Measurements from ENCODE around the gene AIF1L. TPM values are rescaled to one million over a fixed set of nuclear protein-coding genes. Genes with fewer than 3 reads are reported as not detected.

AIF1L gene
- total and polyA plus RNA-seq, 2 of the 4 experiments (the other 2 are of a cell fraction): 0.18 to 0.19 TPM

DNA sequence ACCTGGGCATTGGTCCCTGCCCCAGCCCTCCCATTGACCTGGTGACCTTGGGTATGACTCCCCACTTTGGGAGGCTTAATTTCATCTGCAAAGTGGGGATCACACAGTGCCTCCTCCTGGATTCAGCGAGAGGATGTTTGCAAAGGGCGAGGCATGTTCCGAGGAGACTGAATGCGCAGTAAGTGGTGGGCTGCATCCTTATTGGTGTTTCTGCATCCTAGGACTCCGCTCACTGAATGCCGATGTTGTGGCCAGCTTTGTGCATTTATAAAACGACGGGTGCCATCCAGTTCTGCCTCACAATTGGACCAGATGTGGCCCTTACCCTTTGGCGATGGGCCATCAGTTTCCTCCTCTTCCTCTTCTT is 23.5 kb upstream of the AIF1L start:
- H3K14ac ChIP-seq (replicated peaks; ENCODE audit: low read depth, low read length): no peak overlapping the region
- POLR2A ChIA-PET (ENCODE audit: unreplicated experiment): no interaction called here
- H3K4ac ChIP-seq (ENCODE audit: low read depth, low read length): no peak overlapping the region
- no peak for DNase-seq
- H2AK5ac ChIP-seq (ENCODE audit: low read depth, low read length): no peak overlapping the region
- no peak overlapping the region for H2BK20ac ChIP-seq (ENCODE audit: low read depth, low read length)
- H4K91ac ChIP-seq (ENCODE audit: insufficient read depth, low read depth, low read length): no peak overlapping the region
- H3K79me1 ChIP-seq (ENCODE audit: low read depth in 1 of 2, low read length in 2 of 2): no peaks in the 10 kb centered on the region
- intact Hi-C loops (cut with micrococcal nuclease): no loop called here
- H3K23ac ChIP-seq (ENCODE audit: low read depth, low read length): no peak overlapping the region
- no peak overlapping the region for H4K5ac ChIP-seq (ENCODE audit: low read depth, low read length)
- CTCF ChIA-PET: no interaction called here
- H3K9me1 ChIP-seq (ENCODE audit: insufficient read depth, low read length): no peaks in the 10 kb centered on the region
- no peaks in the 10 kb centered on the region for H4K20me1 ChIP-seq (ENCODE audit: insufficient read depth, low read length)
- H3K27ac ChIP-seq (ENCODE audit: insufficient read depth, low read length): no peak overlapping the region
- ATAC-seq (ENCODE audit: low read depth): no peak
- H3K4me1 ChIP-seq (ENCODE audit: control insufficient read depth, insufficient read depth, low read length): no peaks in the 10 kb centered on the region
- H3K4me2 ChIP-seq (ENCODE audit: low read depth, low read length): no peak overlapping the region
- in situ Hi-C loops (cut with MboI; ENCODE audit: low sequenced_read_pairs): no loop called here
- no peak overlapping the region for H2AFZ ChIP-seq (replicated peaks; ENCODE audit: low read length, poor library complexity)
- no peaks in the 10 kb centered on the region for H3K9me3 ChIP-seq (ENCODE audit: control insufficient read depth, insufficient read depth, low read length)
- no peak overlapping the region for H2AK9ac ChIP-seq (replicated peaks; ENCODE audit: low read depth, low read length, poor library complexity)
- H4K8ac ChIP-seq (ENCODE audit: low read depth in 2 of 2, low read length in 2 of 2): no peak overlapping the region
- no peak overlapping the region for H2BK15ac ChIP-seq (ENCODE audit: low read depth, low read length)
- H3K9ac ChIP-seq (ENCODE audit: low read depth, low read length): no peak overlapping the region
- no peak overlapping the region for H3K18ac ChIP-seq (ENCODE audit: low read depth, low read length)
- no peak overlapping the region for H2BK120ac ChIP-seq (ENCODE audit: low read depth, low read length)
- H3K36me3 ChIP-seq (ENCODE audit: control insufficient read depth, insufficient read depth, low read length): no peaks in the 10 kb centered on the region
- no peak overlapping the region for H3K4me3 ChIP-seq (ENCODE audit: insufficient read depth, low read depth, low read length)
- dilution Hi-C loops (cut with HindIII; ENCODE audit: low sequenced_read_pairs, unreplicated experiment): no loop called here
- TF ChIP-seq POLR2A (IDR thresholded peaks at IDR 0.05; ENCODE audit: low read depth, low read length): no peak
- TF ChIP-seq RFX5 (IDR thresholded peaks at IDR 0.05; ENCODE audit: low read depth, low read length): no peak
- BruUV-seq (replicated peaks): no TSS peak
- WGBS, 2 experiments (ENCODE audit: extremely low coverage in 2 of 2, insufficient read length in 1 of 2): 82% methylated on average over 5 of the region's 9 CpGs; no CpG with 5 or more reads in 1 of the 2 experiments
- peaks cover 58% of the 10 kb centered on the region for H3K27me3 ChIP-seq (ENCODE audit: control insufficient read depth, insufficient read depth, low read length)
- no peak overlapping the region for H3K56ac ChIP-seq (ENCODE audit: extremely low read depth, insufficient read depth, low read length)
- no peak overlapping the region for H2BK5ac ChIP-seq (ENCODE audit: low read depth, low read length, poor library complexity, severe bottlenecking)

Measured in IMR-90 (cell line).